ENCODE data around the gene SLAMF7. TPM values are rescaled to one million over a fixed set of nuclear protein-coding genes. Genes with fewer than 3 reads are reported as not detected.

Gene SLAMF7
- total and polyA plus RNA-seq, 10 of the 15 experiments (the other 5 are each of a cell fraction or from before 2014, with no cell fraction given): 66.6 to 284 (median 108) TPM

GRCh38 chr1:160789702-160790611 lies 50.9 kb downstream of the SLAMF7 start (continued):
- TF ChIP-seq NFXL1 (IDR thresholded peaks at IDR 0.05; ENCODE audit: borderline replicate concordance) (no peak), ZSCAN29 (IDR thresholded peaks at IDR 0.05) (no peak), RBBP5 (conservative IDR thresholded peaks at IDR 0.05) (no peak), MEF2B (IDR thresholded peaks at IDR 0.05; ENCODE audit: partially characterized antibody, poor library complexity, severe bottlenecking) (peak; percentile 99), TARDBP (IDR thresholded peaks at IDR 0.05; ENCODE audit: borderline replicate concordance) (no peak; the same call in 1 of the 2 replicates), DPF2 (IDR thresholded peaks at IDR 0.05) (peak; percentile 91), ZBED1 (IDR thresholded peaks at IDR 0.05; ENCODE audit: borderline replicate concordance) (no peak; the same call in 1 of the 2 replicates), RELB (IDR thresholded peaks at IDR 0.05; ENCODE audit: low read depth) (peak; percentile 79; the same call in 1 of the 2 replicates), EGR1 (IDR thresholded peaks at IDR 0.05; ENCODE audit: borderline replicate concordance in 1 of 2, low read depth in 2 of 2, low read length in 2 of 2) (no peak; a peak in 1 of 3 replicates), KDM1A (IDR thresholded peaks at IDR 0.05; ENCODE audit: borderline replicate concordance) (no peak), MYB (IDR thresholded peaks at IDR 0.05; ENCODE audit: borderline replicate concordance, low read depth, low read length) (no peak), TCF12 (IDR thresholded peaks at IDR 0.05; ENCODE audit: low read depth, low read length) (peak; percentile 82; the same call in 1 of the 2 replicates), CHD2 (IDR thresholded peaks at IDR 0.05; ENCODE audit: borderline replicate concordance, low read depth, low read length) (peak; percentile 78; the same call in 1 of the 2 replicates), ETV6 (conservative IDR thresholded peaks at IDR 0.05 in 1 of 2, IDR thresholded peaks at IDR 0.05 in 1 of 2; ENCODE audit: borderline replicate concordance in 1 of 2, low read depth in 1 of 2) (no peak), CBX5 (IDR thresholded peaks at IDR 0.05; ENCODE audit: low read depth) (no peak), EP300 (IDR thresholded peaks at IDR 0.05; ENCODE audit: borderline replicate concordance in 1 of 2, control insufficient read depth in 1 of 2, low read depth in 2 of 2, low read length in 2 of 2) (peak; percentile 96 to 99), RFX5 (IDR thresholded peaks at IDR 0.05; ENCODE audit: low read depth, low read length) (peak; percentile 97), RCOR1 (conservative IDR thresholded peaks at IDR 0.05; ENCODE audit: low read depth, low read length) (no peak), RELA (IDR thresholded peaks at IDR 0.05; ENCODE audit: borderline replicate concordance, partially characterized antibody) (peak; percentile 65), NKRF (conservative IDR thresholded peaks at IDR 0.05) (0 out of 2 replicates have a peak, but pooled peaks have one; percentile 7), HDGF (IDR thresholded peaks at IDR 0.05) (peak; percentile 88), CHD4 (IDR thresholded peaks at IDR 0.05) (no peak), CEBPB (IDR thresholded peaks at IDR 0.05; ENCODE audit: borderline replicate concordance in 1 of 2, low read depth in 2 of 2, low read length in 2 of 2) (peak in 1 of 2 experiments; percentile 2; a peak in 1 of 4 replicates), ESRRA (IDR thresholded peaks at IDR 0.05; ENCODE audit: low read length) (peak; percentile 46; the same call in 1 of the 2 replicates), NBN (IDR thresholded peaks at IDR 0.05) (peak; percentile 97), POLR2AphosphoS5 (IDR thresholded peaks at IDR 0.05; ENCODE audit: low read length) (peak; percentile 56; the same call in 1 of the 2 replicates), NFIC (IDR thresholded peaks at IDR 0.05; ENCODE audit: low read depth, low read length) (peak; percentile 58; the same call in 1 of the 2 replicates), EZH2 (IDR thresholded peaks at IDR 0.05; ENCODE audit: borderline replicate concordance, control insufficient read depth, low read depth, low read length) (no peak)

Measured in GM12878 (cell line).